HG02588 (cell line): ENCODE results near the gene PLA2G4A.

Source experiments
- ATAC-seq: cut with Tn5 transposase; IDR thresholded peaks from one replicate; pipeline ENCODE4 v1.9.1; 2021; ENCODE audit warnings: mild to moderate bottlenecking, moderate library complexity; ENCODE audit not compliant: unreplicated experiment

Gene PLA2G4A

DNA sequence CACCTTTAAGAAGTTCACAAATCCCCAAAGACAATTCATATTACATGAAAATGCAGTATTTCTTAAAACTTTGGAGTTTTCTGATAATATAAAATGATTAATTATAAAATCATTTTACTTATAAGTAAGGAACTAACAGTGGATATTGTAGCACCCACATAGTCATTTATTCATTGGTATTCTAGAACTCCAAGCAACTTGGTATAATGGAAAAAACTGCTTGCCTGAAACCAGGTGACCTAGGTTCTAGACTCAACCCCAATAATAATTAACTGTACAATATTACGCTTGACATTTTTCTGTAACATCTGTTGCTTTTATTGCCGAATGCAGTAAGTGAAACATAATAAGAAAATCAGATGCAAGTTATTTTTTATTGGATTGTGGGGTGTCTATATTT, 2.4 kb downstream of the PLA2G4A start:
- no peak for ATAC-seq

DNA sequence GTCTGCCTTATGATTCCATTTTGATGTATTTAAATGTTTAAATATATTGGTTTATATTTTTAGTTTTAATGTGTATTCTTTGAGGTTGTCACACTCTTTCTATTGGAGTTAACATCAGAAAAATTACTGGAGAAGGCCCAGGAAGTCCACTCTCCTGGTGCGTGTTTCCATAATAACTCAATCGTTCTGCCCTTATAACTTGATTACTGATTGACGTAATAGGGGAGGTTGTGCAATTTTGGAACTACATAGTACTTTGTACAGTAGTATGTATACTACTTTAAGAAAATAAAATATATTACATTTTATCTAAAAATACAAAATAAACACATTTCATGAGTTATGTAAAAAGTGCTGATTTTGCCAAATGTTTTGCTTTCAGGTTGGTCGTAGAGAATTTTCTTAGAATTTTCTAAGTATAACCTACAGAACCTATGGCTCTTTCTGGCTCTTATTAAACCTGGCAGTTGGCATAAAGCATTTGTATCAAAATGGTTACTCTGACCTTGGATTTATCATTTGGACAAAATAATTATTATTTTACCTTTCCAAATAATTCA, 5.7 kb downstream of the PLA2G4A start:
- no peak for ATAC-seq

- ATAC-seq: no peak
Measured at GRCh38 chr1:186835448-186835847, 6.7 kb downstream of the PLA2G4A start.

DNA sequence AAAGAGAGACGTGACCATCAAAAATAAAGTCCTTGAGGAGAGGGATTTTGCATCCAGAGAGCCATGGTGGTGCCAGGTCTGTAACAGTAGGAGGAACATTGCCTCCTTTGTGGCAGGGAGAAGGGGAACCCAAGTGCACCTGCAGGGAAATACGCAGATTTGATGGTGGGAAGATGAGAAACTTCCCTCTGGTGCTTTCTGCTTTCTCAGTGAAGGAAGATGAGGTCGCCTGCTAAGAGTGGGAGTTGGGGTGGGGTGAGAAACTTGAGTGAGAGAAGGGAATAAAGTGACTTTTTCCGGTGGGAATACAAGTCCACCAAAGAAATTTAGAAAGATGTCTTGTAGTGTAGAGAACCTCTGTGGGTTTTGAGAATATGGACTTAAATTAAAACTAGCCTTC, 9.1 kb downstream of the PLA2G4A start:
- ATAC-seq: no peak

DNA sequence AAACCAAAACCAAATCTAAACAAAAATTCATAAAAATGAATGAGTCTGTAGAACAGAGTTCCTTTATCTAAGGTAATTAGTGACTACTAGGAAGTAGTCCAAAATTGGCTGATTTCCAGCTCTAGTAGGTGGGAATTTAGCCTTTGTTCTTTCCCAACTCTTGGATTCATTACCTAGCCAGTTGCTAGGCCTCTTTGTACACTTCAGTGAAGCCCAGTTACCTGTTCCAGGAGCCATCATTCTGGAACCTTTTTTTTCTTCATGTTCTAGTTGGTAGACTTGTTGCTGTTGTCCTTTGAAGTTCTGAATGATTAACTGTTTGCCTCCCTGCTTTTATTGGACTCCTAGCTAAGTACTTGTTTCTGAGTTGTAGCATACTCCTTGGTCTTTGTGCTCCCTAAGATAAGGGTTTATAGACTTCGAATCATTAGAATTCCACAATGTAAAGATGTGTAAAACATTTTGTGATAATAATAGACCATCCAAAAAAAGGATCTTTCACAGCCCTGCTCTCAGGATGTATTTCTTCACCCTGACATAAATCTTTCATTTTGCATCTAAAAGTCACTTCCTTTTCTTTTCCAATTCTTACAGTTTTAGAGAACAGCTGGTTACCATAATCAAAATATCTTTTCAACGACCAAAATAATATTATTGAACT, 9.8 kb downstream of the PLA2G4A start:
- no peak for ATAC-seq

GRCh38 chr1:186839041-186839400, 10.3 kb downstream of the PLA2G4A start:
- ATAC-seq: peak; percentile 60

DNA sequence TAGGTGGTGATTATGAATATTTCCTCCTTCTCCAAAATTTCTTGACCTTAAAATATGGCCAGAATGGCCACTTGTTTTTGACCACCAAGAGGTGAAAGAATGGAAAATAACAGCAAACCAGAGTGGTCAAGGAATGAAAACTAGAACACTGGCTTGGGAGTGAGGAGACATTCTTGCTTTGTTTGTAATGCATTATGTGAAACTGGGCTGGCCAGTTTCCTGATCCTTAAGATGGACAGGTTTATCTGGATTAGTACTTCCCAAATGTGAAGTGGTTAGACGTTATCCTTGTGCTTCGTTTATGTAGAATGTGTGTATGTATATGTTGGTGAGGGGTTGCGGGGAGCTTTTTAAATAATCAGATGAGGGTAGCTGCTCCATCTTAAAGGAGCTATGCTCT, 12.8 kb downstream of the PLA2G4A start:
- ATAC-seq: no peak

- no peak for ATAC-seq
Measured at GRCh38 chr1:186842547-186842946, 13.8 kb downstream of the PLA2G4A start.

GRCh38 chr1:186843226-186843625, 14.5 kb downstream of the PLA2G4A start:
- ATAC-seq: no peak

- ATAC-seq: no peak
Measured at GRCh38 chr1:186843931-186844330, 15.2 kb downstream of the PLA2G4A start.

- ATAC-seq: no peak
Measured at GRCh38 chr1:186845576-186846210, 16.9 kb downstream of the PLA2G4A start.

GRCh38 chr1:186848509-186849130, 19.9 kb downstream of the PLA2G4A start:
- ATAC-seq: no peak

DNA sequence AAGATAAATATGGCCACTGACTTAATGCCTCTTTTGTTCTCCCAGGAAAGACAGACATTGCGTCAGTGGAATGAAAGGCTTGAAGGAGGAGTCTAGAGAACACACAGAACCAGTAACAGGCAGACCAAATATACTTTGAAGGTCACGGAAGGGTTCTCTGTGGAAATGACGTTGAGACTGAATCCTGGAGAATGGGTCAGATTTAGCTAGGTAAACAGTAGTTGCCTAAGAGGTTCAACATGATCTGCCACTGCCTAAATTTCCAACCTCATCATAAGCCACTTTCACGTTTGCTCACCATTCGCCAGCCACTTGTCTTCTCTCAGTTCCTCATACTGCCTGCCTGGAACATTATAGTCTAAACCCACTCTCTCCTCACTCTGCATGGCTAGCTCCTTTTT, 20.5 kb downstream of the PLA2G4A start:
- ATAC-seq: peak; percentile 95

- peak; percentile 44 for ATAC-seq
Measured at GRCh38 chr1:186849826-186850225, 21.1 kb downstream of the PLA2G4A start.

DNA sequence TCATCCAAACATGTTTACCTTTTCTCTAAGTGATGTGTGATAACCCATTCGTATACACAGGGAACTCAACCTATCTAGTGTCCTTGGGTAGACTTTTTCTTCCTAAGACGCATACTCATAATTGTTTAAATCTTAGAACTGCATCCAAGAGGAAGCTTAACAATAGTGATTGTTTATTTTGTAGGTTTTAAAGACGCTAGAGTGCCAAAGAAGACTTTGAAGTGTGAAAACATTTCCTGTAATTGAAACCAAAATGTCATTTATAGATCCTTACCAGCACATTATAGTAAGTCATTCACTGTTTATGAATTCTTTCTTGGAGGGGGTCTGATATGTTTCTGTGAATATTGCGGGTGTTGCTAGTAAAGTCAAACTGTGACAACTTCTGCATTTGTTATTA, 25.4 kb downstream of the PLA2G4A start:
- no peak for ATAC-seq

GRCh38 chr1:186858923-186859322, 30.2 kb downstream of the PLA2G4A start:
- ATAC-seq: no peak

- no peak for ATAC-seq
Measured at GRCh38 chr1:186859995-186860394, 31.2 kb downstream of the PLA2G4A start.

- ATAC-seq: no peak
Measured at GRCh38 chr1:186864296-186864695, 35.5 kb downstream of the PLA2G4A start.

DNA sequence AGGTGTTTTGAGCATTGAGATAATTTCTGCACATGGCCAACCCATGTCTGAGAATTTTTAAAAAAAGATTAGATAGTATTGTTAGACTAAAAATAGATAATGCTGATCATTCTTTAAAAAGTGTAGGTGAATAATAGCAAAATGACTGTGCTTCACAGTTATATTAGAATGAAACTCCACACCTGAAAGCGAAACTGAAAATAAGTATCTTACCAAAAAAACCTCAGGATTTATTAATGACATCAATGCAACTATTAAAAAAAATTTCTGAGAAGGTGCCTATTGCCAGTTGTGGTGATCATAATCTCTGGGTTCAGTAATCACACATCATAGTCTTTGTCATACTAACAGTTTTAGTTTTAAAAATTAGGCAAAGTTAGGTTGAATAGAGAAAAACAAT, 36.5 kb downstream of the PLA2G4A start:
- peak; percentile 70 for ATAC-seq

- ATAC-seq: no peak
Measured at GRCh38 chr1:186865857-186866256, 37.1 kb downstream of the PLA2G4A start.

GRCh38 chr1:186869526-186870228, 40.9 kb downstream of the PLA2G4A start:
- ATAC-seq: no peak

GRCh38 chr1:186871784-186872183, 43.0 kb downstream of the PLA2G4A start:
- no peak for ATAC-seq
